ENCODE data around the gene TLNRD1.

The TLNRD1 gene

GRCh38 chr15:81026836-81027599, 26.3 kb downstream of the TLNRD1 start:
- H3K27ac ChIP-seq, result no peak overlapping the region
- ChIA-PET POLR2A (ENCODE audit: low non-redundant PET) (no interaction called here), CTCF (no interaction called here)
- no peak for DNase-seq (ENCODE audit: low spot score)
- TF ChIP-seq CTCF (conservative IDR thresholded peaks at IDR 0.05; ENCODE audit: low read depth), result no peak

GRCh38 chr15:81029414-81030300, 28.9 kb downstream of the TLNRD1 start:
- peak; percentile 24 for DNase-seq (ENCODE audit: low spot score)
- CTCF ChIA-PET, result interaction anchor here (0.8 kb wide), 1 partner anchor 380 kb away, joined by 3 read pairs; no protein-coding TSS in a partner anchor
- H3K27ac ChIP-seq, result no peak overlapping the region

DNA sequence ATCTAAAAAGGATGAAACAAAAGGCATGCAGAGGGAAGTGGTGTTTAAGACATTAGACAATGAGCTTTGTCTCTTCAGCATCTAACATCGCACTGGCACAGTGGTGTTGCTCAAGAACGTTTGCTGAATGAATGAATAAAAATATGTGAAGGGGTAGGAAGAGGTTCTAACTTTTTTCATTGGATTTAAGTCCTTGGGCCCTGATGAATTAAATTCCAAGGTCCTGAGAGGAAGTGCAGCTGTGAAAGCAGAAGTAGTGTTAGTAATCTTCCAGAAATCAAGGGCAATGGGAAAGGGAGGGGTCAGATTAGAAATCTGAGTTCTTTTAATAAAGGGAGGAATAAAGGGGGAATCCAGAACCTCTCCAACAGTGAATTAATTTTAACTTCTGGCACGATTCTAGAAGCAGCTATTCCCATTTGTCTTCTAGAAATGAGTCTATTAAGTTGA, 29.6 kb downstream of the TLNRD1 start:
- ChIA-PET POLR2A (ENCODE audit: low non-redundant PET) (no interaction called here), CTCF (interaction anchor here (0.8 kb wide), 1 partner anchor 379 kb away, joined by 3 read pairs; no protein-coding TSS in a partner anchor)
- H3K27ac ChIP-seq, result no peak overlapping the region
- no peak for TF ChIP-seq CTCF (conservative IDR thresholded peaks at IDR 0.05; ENCODE audit: low read depth)
- no peak for DNase-seq (ENCODE audit: low spot score)

More at GRCh38 chr15:81029414-81030300, 28.9 kb downstream of the TLNRD1 start:
- no peak for TF ChIP-seq CTCF (conservative IDR thresholded peaks at IDR 0.05; ENCODE audit: low read depth)
- POLR2A ChIA-PET (ENCODE audit: low non-redundant PET), result no interaction called here

DNA sequence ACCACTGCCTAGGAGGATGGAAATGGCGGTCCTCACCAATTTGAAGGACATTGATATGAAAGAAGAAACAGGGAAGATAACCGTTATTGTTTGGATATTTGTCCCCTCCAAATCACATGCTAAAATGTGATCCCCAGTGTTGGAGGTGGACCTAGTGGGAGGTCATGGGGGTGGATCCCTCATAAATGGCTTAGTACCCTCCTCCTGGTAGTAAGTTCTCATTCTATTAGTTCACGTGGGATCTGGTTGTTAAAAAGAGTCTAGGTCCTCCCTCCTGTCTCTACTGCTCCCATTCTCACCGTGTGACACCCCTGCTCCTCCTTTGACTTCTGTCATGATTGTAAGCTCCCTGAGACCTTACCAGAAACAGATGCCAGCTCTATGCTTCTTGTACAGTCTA, 30.5 kb downstream of the TLNRD1 start:
- no peak for DNase-seq (ENCODE audit: low spot score)
- ChIA-PET CTCF (interaction anchor here (1.8 kb wide), 1 partner anchor 17 kb away, joined by 4 read pairs; no protein-coding TSS in a partner anchor), POLR2A (ENCODE audit: low non-redundant PET) (no interaction called here)
- TF ChIP-seq CTCF (conservative IDR thresholded peaks at IDR 0.05; ENCODE audit: low read depth), result no peak
- no peak overlapping the region for H3K27ac ChIP-seq

GRCh38 chr15:81032355-81032754, 31.6 kb downstream of the TLNRD1 start:
- POLR2A ChIA-PET (ENCODE audit: low non-redundant PET), result no interaction called here
- DNase-seq (ENCODE audit: low spot score), result no peak
- no peak for TF ChIP-seq CTCF (conservative IDR thresholded peaks at IDR 0.05; ENCODE audit: low read depth)
- no peak overlapping the region for H3K27ac ChIP-seq
- CTCF ChIA-PET, result interaction anchor here (0.6 to 1.8 kb wide), 2 partner anchors 16 to 269 kb away, joined by 3 to 4 read pairs; no protein-coding TSS in a partner anchor

DNA sequence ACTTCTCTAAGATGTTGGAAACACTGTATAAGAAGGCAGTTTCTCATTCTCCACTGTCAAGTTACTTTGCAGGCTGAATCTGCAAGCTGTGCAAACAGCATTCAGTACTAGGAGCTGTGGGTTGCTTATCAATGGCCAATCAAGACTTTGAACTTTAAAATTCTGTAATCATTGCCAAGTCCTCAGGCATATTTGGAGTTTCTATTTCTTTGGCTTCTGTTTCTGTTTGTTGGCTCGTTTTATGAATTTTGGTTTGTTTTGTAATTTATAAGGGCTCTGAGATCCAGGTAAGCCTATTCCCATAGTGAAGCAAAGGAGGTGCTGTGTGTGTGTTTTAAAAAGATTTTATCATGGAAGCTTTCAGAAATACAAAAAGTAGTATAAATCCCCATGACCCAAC, 32.1 kb downstream of the TLNRD1 start:
- CTCF ChIA-PET, result interaction anchor here (0.6 to 1.8 kb wide), 2 partner anchors 16 to 270 kb away, joined by 3 to 4 read pairs; no protein-coding TSS in a partner anchor
- TF ChIP-seq CTCF (conservative IDR thresholded peaks at IDR 0.05; ENCODE audit: low read depth), result no peak
- POLR2A ChIA-PET (ENCODE audit: low non-redundant PET), result no interaction called here
- H3K27ac ChIP-seq, result no peak overlapping the region
- DNase-seq (ENCODE audit: low spot score), result no peak

All from RWPE1 (cell line).